Osteoblast (primary cell): ENCODE measurements around the gene CD300LD. TPM values are rescaled to one million over a fixed set of nuclear protein-coding genes. Genes with fewer than 3 reads are reported as not detected.

ENCODE experiments used
- DNase-seq: peaks from one replicate; pipeline ENCODE4 v3.0.0; 2011; ENCODE audit warnings: low spot score, mixed read lengths; ENCODE audit not compliant: insufficient read length; ENCODE audit errors: missing footprints
- H2AFZ ChIP-seq: 2 replicates; pipeline ENCODE4 v1.6.0; 2011; ENCODE audit warnings: mild to moderate bottlenecking, low read length
- H3K27ac ChIP-seq: 2 replicates; pipeline ENCODE4 v1.5.1; 2011; ENCODE audit warnings: mild to moderate bottlenecking, low read depth, low read length, moderate library complexity
- H3K27me3 ChIP-seq: 2 replicates; pipeline ENCODE4 v1.6.0; 2012; ENCODE audit warnings: mild to moderate bottlenecking, control low read depth, inconsistent platforms, low read length, moderate library complexity; ENCODE audit not compliant: insufficient read depth
- H3K36me3 ChIP-seq: 2 replicates; pipeline ENCODE4 v1.5.1; 2011; ENCODE audit warnings: mild to moderate bottlenecking, low read length, control low read depth, moderate library complexity; ENCODE audit not compliant: insufficient read depth
- H3K4me1 ChIP-seq: 2 replicates; pipeline ENCODE4 v1.5.1; 2011; ENCODE audit warnings: mild to moderate bottlenecking, low read length, control low read depth, moderate library complexity; ENCODE audit not compliant: insufficient read depth
- H3K4me2 ChIP-seq: 2 replicates; pipeline ENCODE4 v1.6.0; 2011; ENCODE audit warnings: mild to moderate bottlenecking, low read length; ENCODE audit not compliant: insufficient read depth
- H3K4me3 ChIP-seq: fragments of 200-600 bp; sonication (generic); 3 replicates; pipeline ENCODE4 v1.5.1; 2012; ENCODE audit warnings: mild to moderate bottlenecking, low read length, inconsistent platforms; ENCODE audit not compliant: insufficient read depth
- H3K79me2 ChIP-seq: 2 replicates; pipeline ENCODE4 v1.6.0; 2012; ENCODE audit warnings: mild to moderate bottlenecking, low read length, control low read depth, inconsistent platforms; ENCODE audit not compliant: insufficient read depth
- H3K9me3 ChIP-seq: 2 replicates; pipeline ENCODE4 v1.5.1; 2011; ENCODE audit warnings: low read depth, low read length, control low read depth
- H4K20me1 ChIP-seq: 2 replicates; pipeline ENCODE4 v1.6.0; 2012; ENCODE audit warnings: mild to moderate bottlenecking, low read length, control low read depth; ENCODE audit not compliant: insufficient read depth
- CTCF ChIP-seq: IDR thresholded peaks from 2 replicates; pipeline ENCODE4 v1.5.1; 2011; ENCODE audit warnings: mild to moderate bottlenecking, low read depth, low read length, moderate library complexity; ENCODE audit errors: extremely low read depth
- total RNA-seq: library from RNA; depleted of rRNA; stranded (reverse); fragments of >200 nt; gene quantifications from 2 replicates; pipeline ENCODE4 v1.2.3, GENCODE V29; 2012

Gene CD300LD
- total RNA-seq, 1 donor = not detected

GRCh38 chr17:74604200-74604599, 12.1 kb upstream of the CD300LD start:
- no peak overlapping the region for H3K4me2 ChIP-seq
- H3K4me3 ChIP-seq = no peak overlapping the region
- DNase-seq = no peak
- H3K9me3 ChIP-seq = no peaks in the 10 kb centered on the region
- H2AFZ ChIP-seq = no peak overlapping the region
- no peak overlapping the region for H3K27ac ChIP-seq
- no peaks in the 10 kb centered on the region for H3K36me3 ChIP-seq
- H4K20me1 ChIP-seq = peaks cover 2% of the 10 kb centered on the region
- H3K27me3 ChIP-seq = peaks cover 16% of the 10 kb centered on the region
- no peaks in the 10 kb centered on the region for H3K4me1 ChIP-seq
- H3K79me2 ChIP-seq = no peaks in the 10 kb centered on the region
- no peak for TF ChIP-seq CTCF

- H3K27me3 ChIP-seq = peaks cover 16% of the 10 kb centered on the region
- H3K9me3 ChIP-seq = no peaks in the 10 kb centered on the region
- no peak for TF ChIP-seq CTCF
- H4K20me1 ChIP-seq = peaks cover 2% of the 10 kb centered on the region
- H3K36me3 ChIP-seq = no peaks in the 10 kb centered on the region
- no peak overlapping the region for H3K27ac ChIP-seq
- H2AFZ ChIP-seq = no peak overlapping the region
- no peak overlapping the region for H3K4me2 ChIP-seq
- no peak overlapping the region for H3K4me3 ChIP-seq
- H3K79me2 ChIP-seq = no peaks in the 10 kb centered on the region
- H3K4me1 ChIP-seq = no peaks in the 10 kb centered on the region
- no peak for DNase-seq
Measured at GRCh38 chr17:74603746-74604145, 11.7 kb upstream of the CD300LD start.

DNA sequence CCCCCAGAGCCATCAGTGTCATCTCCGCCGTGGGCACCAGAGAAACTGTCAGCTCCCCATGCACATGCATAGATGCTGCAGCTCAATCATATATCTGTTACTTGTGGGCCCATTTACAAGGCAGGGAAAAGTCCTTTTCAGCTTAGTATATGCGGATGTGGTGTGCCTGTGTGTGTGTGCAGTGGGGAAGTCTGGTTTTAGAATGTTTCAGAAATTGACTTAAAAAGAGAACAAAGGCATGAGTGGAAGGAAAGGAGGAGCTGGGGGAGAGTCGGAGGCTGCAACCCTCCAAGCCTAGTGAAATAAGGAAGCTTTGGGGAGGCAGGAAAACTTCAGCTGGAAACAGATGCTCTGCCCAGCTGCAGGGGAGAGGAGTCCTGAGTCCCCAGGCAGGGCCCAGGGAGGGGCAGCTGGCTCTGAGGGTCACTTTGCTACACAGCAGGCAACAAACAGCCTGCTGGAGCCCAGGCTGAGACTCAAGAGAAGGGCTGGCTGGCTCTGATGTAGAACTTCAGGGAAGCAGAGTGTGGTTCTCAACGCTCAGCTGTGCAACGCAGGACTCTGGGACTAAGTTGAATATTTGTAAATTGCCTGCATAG, 11.1 kb upstream of the CD300LD start:
- TF ChIP-seq CTCF = no peak
- H3K4me3 ChIP-seq = no peak overlapping the region
- no peak overlapping the region for H3K27ac ChIP-seq
- H3K79me2 ChIP-seq = no peaks in the 10 kb centered on the region
- H4K20me1 ChIP-seq = peaks cover 2% of the 10 kb centered on the region
- no peak overlapping the region for H3K4me2 ChIP-seq
- DNase-seq = no peak
- H3K4me1 ChIP-seq = no peaks in the 10 kb centered on the region
- H3K36me3 ChIP-seq = no peaks in the 10 kb centered on the region
- H3K9me3 ChIP-seq = no peaks in the 10 kb centered on the region
- H3K27me3 ChIP-seq = peaks cover 16% of the 10 kb centered on the region
- no peak overlapping the region for H2AFZ ChIP-seq

DNA sequence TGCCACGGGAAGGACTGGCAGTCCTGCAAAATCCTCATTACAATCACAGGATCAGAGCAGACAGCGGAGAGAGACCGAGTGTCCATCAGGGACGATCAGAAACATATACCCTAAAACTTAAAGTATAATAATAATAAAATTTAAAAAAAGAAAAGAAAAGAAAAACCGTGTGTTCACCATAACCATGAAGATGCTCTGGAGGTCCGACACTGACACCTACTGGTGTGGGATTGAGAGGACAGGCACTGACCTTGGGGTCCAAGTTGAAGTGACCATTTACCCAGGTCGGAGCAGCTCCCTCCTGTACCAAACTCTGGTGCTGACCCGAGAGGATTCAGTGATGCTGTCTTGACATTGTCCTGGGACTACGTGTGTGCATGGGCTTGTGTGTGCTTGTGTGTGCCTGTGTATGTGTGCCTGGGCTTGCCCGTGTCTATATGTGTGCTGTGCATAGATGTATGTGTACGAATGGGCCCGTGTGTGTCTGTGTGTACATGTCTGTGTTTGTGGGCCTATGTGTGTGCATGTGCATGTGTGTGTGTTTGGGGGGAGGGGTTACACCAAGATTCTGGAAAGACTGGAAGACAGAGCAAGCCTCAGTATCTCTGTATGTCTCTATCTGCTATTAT, 10.0 kb upstream of the CD300LD start:
- H2AFZ ChIP-seq = no peak overlapping the region
- H4K20me1 ChIP-seq = peaks cover 2% of the 10 kb centered on the region
- H3K9me3 ChIP-seq = no peaks in the 10 kb centered on the region
- no peak overlapping the region for H3K4me3 ChIP-seq
- H3K4me2 ChIP-seq = no peak overlapping the region
- no peak for DNase-seq
- no peaks in the 10 kb centered on the region for H3K36me3 ChIP-seq
- H3K27ac ChIP-seq = no peak overlapping the region
- peaks cover 16% of the 10 kb centered on the region for H3K27me3 ChIP-seq
- no peaks in the 10 kb centered on the region for H3K79me2 ChIP-seq
- TF ChIP-seq CTCF = peak; percentile 84
- no peaks in the 10 kb centered on the region for H3K4me1 ChIP-seq
